ENCODE results near the gene COQ5.

The COQ5 gene, protein sequence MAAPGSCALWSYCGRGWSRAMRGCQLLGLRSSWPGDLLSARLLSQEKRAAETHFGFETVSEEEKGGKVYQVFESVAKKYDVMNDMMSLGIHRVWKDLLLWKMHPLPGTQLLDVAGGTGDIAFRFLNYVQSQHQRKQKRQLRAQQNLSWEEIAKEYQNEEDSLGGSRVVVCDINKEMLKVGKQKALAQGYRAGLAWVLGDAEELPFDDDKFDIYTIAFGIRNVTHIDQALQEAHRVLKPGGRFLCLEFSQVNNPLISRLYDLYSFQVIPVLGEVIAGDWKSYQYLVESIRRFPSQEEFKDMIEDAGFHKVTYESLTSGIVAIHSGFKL

DNA sequence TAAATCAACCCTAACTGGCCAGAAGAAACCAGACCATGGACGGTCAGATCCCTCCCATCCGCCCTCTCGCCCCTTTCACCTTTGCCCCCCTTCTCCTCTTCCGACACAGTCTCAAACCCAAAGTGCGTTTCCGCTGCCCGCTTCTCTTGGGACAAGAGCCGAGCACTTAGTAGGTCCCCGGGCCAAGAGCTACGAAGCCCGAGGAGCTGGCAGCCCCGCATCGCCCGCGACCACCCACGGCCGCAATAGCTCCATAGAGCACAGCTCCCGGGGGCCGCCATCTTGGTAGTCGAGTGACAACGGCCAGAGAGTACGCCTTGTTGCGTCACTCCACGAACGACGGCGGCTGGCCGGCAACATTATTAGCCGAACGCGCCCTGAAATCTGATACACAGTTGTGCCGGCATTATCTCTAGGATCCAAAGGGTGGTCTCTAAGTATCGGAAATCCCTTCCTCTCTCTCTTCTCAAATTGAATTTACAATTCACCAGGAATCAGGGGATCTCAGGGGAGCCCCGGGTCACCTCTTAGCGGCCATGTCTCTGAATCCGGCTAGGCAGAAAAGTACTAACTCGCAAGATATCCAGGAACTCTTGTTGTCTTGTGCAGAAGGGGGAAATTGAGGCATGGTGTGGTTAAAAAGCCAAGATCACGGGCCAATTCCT, at the start of gene COQ5:
COQ5 (minus strand) TSS at position 298 of the 665 bp plus-strand sequence; CDS start at position 281, 17 bp downstream.
- Histone ChIP-seq H3K4me3 (ENCODE audit: low read depth, low read length) (peak within 1 kb of the TSS; percentile 99), H3K4me1 (ENCODE audit: control insufficient read depth, insufficient read depth, low read length) (no peaks in the 10 kb centered on the region), H3K9me3 (ENCODE audit: control insufficient read depth, insufficient read depth, low read depth, low read length) (no peaks in the 10 kb centered on the region), H3K36me3 (ENCODE audit: control insufficient read depth in 2 of 2, insufficient read depth in 1 of 2, low read length in 2 of 2) (no peaks in the 10 kb centered on the region), H3K27ac (ENCODE audit: extremely low read depth, low read depth, low read length) (peak within 1 kb of the TSS; percentile 69)
- ChIA-PET CTCF (interaction anchor here (0.5 to 1.0 kb wide), 4 partner anchors 54 to 674 kb away, joined by 3 to 4 read pairs (median 4); partner anchors contain the start of gene RPLP0), POLR2A (interaction anchor here (0.6 to 2.0 kb wide), 8 partner anchors 28 to 187 kb away, joined by 3 to 26 read pairs (median 4); partner anchors contain the start of genes DYNLL1 and POP5)
- TF ChIP-seq ZNF544 (tag by site-specific recombination; IDR thresholded peaks at IDR 0.05) (no peak), ZNF16 (tag by site-specific recombination; IDR thresholded peaks at IDR 0.05; ENCODE audit: low read depth) (no peak), ZNF768 (tag by site-specific recombination; IDR thresholded peaks at IDR 0.05) (no peak), ZBTB1 (tag by site-specific recombination; IDR thresholded peaks at IDR 0.05) (no peak), HOXA7 (CRISPR knock-in tag; IDR thresholded peaks at IDR 0.05; ENCODE audit: borderline replicate concordance) (no peak), ZBTB17 (tag by site-specific recombination; IDR thresholded peaks at IDR 0.05) (peak; percentile 98), ZNF514 (tag by site-specific recombination; IDR thresholded peaks at IDR 0.05) (no peak), BCL11B (tag by site-specific recombination; IDR thresholded peaks at IDR 0.05; ENCODE audit: low read depth) (peak; percentile 88), ZNF391 (tag by site-specific recombination; IDR thresholded peaks at IDR 0.05; ENCODE audit: borderline replicate concordance, low read depth) (peak; percentile 85; the same call in 1 of the 2 replicates), TCF7L2 (IDR thresholded peaks at IDR 0.05; ENCODE audit: borderline replicate concordance, low read depth, low read length) (no peak), ZNF623 (tag by site-specific recombination; IDR thresholded peaks at IDR 0.05) (peak; percentile 8; the same call in 1 of the 2 replicates), ZNF169 (tag by site-specific recombination; IDR thresholded peaks at IDR 0.05) (no peak), ZNF121 (tag by site-specific recombination; IDR thresholded peaks at IDR 0.05) (no peak), ZNF600 (tag by site-specific recombination; IDR thresholded peaks at IDR 0.05) (peak; percentile 90), ZNF266 (tag by site-specific recombination; IDR thresholded peaks at IDR 0.05; ENCODE audit: low read depth) (no peak), ZNF629 (tag by site-specific recombination; IDR thresholded peaks at IDR 0.05) (peak; percentile 97)
- TF ChIP-seq, protein P1, sequence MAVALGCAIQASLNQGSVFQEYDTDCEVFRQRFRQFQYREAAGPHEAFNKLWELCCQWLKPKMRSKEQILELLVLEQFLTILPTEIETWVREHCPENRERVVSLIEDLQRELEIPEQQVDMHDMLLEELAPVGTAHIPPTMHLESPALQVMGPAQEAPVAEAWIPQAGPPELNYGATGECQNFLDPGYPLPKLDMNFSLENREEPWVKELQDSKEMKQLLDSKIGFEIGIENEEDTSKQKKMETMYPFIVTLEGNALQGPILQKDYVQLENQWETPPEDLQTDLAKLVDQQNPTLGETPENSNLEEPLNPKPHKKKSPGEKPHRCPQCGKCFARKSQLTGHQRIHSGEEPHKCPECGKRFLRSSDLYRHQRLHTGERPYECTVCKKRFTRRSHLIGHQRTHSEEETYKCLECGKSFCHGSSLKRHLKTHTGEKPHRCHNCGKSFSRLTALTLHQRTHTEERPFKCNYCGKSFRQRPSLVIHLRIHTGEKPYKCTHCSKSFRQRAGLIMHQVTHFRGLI (tag by site-specific recombination; IDR thresholded peaks at IDR 0.05), result peak; percentile 61; the same call in 1 of the 2 replicates
- TF ChIP-seq, protein P2, sequence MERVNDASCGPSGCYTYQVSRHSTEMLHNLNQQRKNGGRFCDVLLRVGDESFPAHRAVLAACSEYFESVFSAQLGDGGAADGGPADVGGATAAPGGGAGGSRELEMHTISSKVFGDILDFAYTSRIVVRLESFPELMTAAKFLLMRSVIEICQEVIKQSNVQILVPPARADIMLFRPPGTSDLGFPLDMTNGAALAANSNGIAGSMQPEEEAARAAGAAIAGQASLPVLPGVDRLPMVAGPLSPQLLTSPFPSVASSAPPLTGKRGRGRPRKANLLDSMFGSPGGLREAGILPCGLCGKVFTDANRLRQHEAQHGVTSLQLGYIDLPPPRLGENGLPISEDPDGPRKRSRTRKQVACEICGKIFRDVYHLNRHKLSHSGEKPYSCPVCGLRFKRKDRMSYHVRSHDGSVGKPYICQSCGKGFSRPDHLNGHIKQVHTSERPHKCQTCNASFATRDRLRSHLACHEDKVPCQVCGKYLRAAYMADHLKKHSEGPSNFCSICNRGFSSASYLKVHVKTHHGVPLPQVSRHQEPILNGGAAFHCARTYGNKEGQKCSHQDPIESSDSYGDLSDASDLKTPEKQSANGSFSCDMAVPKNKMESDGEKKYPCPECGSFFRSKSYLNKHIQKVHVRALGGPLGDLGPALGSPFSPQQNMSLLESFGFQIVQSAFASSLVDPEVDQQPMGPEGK (tag by site-specific recombination; IDR thresholded peaks at IDR 0.05), result peak; percentile 81
- TF ChIP-seq, protein P3, sequence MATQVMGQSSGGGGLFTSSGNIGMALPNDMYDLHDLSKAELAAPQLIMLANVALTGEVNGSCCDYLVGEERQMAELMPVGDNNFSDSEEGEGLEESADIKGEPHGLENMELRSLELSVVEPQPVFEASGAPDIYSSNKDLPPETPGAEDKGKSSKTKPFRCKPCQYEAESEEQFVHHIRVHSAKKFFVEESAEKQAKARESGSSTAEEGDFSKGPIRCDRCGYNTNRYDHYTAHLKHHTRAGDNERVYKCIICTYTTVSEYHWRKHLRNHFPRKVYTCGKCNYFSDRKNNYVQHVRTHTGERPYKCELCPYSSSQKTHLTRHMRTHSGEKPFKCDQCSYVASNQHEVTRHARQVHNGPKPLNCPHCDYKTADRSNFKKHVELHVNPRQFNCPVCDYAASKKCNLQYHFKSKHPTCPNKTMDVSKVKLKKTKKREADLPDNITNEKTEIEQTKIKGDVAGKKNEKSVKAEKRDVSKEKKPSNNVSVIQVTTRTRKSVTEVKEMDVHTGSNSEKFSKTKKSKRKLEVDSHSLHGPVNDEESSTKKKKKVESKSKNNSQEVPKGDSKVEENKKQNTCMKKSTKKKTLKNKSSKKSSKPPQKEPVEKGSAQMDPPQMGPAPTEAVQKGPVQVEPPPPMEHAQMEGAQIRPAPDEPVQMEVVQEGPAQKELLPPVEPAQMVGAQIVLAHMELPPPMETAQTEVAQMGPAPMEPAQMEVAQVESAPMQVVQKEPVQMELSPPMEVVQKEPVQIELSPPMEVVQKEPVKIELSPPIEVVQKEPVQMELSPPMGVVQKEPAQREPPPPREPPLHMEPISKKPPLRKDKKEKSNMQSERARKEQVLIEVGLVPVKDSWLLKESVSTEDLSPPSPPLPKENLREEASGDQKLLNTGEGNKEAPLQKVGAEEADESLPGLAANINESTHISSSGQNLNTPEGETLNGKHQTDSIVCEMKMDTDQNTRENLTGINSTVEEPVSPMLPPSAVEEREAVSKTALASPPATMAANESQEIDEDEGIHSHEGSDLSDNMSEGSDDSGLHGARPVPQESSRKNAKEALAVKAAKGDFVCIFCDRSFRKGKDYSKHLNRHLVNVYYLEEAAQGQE (tag by site-specific recombination; IDR thresholded peaks at IDR 0.05), result no peak
- TF ChIP-seq, protein P4, sequence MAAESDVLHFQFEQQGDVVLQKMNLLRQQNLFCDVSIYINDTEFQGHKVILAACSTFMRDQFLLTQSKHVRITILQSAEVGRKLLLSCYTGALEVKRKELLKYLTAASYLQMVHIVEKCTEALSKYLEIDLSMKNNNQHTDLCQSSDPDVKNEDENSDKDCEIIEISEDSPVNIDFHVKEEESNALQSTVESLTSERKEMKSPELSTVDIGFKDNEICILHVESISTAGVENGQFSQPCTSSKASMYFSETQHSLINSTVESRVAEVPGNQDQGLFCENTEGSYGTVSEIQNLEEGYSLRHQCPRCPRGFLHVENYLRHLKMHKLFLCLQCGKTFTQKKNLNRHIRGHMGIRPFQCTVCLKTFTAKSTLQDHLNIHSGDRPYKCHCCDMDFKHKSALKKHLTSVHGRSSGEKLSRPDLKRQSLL (tag by site-specific recombination; IDR thresholded peaks at IDR 0.05), result no peak
- TF ChIP-seq, protein P5, sequence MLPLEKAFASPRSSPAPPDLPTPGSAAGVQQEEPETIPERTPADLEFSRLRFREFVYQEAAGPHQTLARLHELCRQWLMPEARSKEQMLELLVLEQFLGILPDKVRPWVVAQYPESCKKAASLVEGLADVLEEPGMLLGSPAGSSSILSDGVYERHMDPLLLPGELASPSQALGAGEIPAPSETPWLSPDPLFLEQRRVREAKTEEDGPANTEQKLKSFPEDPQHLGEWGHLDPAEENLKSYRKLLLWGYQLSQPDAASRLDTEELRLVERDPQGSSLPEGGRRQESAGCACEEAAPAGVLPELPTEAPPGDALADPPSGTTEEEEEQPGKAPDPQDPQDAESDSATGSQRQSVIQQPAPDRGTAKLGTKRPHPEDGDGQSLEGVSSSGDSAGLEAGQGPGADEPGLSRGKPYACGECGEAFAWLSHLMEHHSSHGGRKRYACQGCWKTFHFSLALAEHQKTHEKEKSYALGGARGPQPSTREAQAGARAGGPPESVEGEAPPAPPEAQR (tag by site-specific recombination; IDR thresholded peaks at IDR 0.05), result no peak
- TF ChIP-seq, protein P6, sequence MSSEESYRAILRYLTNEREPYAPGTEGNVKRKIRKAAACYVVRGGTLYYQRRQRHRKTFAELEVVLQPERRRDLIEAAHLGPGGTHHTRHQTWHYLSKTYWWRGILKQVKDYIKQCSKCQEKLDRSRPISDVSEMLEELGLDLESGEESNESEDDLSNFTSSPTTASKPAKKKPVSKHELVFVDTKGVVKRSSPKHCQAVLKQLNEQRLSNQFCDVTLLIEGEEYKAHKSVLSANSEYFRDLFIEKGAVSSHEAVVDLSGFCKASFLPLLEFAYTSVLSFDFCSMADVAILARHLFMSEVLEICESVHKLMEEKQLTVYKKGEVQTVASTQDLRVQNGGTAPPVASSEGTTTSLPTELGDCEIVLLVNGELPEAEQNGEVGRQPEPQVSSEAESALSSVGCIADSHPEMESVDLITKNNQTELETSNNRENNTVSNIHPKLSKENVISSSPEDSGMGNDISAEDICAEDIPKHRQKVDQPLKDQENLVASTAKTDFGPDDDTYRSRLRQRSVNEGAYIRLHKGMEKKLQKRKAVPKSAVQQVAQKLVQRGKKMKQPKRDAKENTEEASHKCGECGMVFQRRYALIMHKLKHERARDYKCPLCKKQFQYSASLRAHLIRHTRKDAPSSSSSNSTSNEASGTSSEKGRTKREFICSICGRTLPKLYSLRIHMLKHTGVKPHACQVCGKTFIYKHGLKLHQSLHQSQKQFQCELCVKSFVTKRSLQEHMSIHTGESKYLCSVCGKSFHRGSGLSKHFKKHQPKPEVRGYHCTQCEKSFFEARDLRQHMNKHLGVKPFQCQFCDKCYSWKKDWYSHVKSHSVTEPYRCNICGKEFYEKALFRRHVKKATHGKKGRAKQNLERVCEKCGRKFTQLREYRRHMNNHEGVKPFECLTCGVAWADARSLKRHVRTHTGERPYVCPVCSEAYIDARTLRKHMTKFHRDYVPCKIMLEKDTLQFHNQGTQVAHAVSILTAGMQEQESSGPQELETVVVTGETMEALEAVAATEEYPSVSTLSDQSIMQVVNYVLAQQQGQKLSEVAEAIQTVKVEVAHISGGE (tag by site-specific recombination; conservative IDR thresholded peaks at IDR 0.05; ENCODE audit: low read depth), result peak; percentile 20; the same call in 1 of the 2 replicates
